GM19025 (cell line): ENCODE data around the gene BICC1.

Experiments
- ATAC-seq: cut with Tn5 transposase; IDR thresholded peaks from one replicate; pipeline ENCODE4 v1.9.1; 2021; ENCODE audit warnings: mild to moderate bottlenecking, low read depth, moderate library complexity; ENCODE audit not compliant: unreplicated experiment

BICC1 gene

GRCh38 chr10:58767652-58768051 lies 255.0 kb downstream of the BICC1 start:
- ATAC-seq = no peak

DNA sequence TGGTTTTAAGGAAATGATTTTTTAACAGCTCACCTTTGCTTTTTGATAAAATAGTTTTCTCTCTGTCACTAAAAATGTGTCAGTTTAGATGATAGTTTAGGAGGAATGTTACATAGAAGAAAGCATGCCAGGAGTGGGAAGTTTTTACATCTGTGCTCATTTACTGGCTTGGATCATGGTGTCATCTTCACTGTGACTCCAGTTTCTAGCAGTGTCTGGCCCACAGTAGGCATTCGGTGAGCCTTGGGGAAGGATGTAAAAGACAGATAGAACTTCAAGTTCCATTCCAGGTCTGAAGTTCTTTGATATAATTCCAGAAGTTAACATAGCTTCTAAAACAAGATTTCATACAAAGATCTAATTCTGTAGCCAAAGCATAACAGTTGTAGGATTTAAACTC lies 259.2 kb downstream of the BICC1 start:
- no peak for ATAC-seq

DNA sequence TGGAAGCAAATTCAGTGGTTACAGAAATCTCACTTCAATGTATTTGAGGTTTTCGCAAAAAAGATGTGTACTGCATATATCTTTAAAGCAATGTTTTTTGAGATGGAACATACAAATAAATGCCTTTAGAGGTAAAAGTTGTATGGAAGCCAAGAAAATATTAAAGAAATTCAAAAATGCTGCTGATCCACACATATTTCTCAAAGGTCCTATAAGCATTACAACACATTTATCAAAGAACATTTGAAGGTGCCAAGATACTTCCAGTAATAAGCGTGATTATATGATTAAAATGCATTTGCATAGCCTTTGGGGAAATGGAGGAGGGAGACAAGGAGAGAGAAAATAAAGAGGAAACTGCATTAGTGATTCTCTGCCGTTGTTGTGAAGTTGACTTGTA lies 260.1 kb downstream of the BICC1 start:
- ATAC-seq = no peak

- ATAC-seq = no peak
Measured at GRCh38 chr10:58773341-58773740, 260.7 kb downstream of the BICC1 start.

DNA sequence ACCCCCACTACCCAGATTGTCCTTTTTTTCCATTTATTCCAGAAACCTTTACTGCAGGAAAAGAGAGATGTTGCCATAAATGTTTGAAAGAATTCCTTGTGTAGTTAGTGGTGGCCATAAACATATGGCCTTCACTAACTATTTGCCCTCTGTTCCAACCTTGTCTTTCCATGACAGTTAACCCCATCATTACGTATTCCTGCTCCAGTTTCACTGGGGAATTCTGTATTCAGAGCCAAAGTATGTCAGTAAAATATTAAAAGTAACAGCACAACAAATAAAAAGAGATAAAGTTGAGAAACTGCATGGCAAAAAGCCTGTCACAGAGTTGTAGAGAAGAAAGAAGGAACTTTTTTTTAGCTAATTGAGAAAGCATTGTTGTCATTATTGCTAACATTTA lies 261.3 kb downstream of the BICC1 start:
- ATAC-seq = no peak

- ATAC-seq = no peak
Measured at GRCh38 chr10:58775960-58776567, 263.4 kb downstream of the BICC1 start.

DNA sequence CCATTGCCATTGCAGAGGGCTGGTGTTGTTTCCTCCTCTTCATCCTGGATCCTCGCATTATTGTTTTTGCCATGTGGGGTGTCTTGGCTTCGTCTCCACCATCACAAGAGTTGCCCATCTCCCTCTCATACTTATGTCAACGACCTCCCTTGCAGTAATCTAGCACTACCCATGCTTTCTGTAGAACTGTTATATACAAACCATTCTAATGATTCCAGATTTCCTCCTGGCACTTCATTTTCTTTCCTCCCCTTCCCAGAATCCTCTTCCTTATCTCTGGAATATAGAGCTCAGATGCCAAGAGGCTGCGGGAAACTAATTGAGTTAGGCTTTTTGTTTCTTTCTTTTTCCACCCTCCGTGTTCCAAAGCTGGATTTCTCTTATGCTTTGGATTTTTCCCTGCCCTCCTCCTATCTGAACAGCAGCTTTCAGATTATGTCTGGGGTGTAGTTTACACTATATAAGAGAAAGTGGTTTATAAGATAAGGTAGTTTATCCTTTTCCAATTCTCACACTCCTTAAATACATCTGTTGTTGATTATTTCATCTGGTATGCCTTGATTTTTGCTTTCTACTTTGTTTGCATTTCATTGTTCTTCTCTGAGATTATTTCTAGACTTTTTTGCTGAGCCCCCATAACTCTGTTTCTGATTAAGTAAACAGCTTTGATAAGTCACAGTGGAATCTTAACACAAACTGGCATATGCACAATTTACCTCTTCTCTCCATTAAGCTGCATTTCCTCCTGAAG lies 264.1 kb downstream of the BICC1 start:
- ATAC-seq = no peak

- no peak for ATAC-seq
Measured at GRCh38 chr10:58778966-58779365, 266.3 kb downstream of the BICC1 start.

- no peak for ATAC-seq
Measured at GRCh38 chr10:58779594-58779993, 266.9 kb downstream of the BICC1 start.

DNA sequence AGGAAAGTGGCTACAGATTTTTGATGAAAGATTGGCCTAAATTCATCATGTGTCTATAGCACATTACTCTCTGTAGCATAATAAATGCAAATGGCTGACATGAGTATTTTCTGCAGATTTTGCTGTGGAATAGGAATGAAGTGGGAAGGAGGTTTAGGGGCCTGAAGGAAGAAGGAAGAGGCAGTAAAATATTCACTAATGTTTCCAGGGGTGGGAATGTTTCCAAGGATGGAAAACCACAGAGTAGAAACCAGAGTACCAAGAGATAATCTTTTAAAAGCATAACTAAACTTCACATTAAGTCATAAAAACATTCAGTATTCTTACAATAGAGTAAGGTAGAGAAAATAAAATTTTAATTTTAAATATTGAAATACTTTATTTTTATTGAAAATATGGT lies 267.8 kb downstream of the BICC1 start:
- no peak for ATAC-seq

DNA sequence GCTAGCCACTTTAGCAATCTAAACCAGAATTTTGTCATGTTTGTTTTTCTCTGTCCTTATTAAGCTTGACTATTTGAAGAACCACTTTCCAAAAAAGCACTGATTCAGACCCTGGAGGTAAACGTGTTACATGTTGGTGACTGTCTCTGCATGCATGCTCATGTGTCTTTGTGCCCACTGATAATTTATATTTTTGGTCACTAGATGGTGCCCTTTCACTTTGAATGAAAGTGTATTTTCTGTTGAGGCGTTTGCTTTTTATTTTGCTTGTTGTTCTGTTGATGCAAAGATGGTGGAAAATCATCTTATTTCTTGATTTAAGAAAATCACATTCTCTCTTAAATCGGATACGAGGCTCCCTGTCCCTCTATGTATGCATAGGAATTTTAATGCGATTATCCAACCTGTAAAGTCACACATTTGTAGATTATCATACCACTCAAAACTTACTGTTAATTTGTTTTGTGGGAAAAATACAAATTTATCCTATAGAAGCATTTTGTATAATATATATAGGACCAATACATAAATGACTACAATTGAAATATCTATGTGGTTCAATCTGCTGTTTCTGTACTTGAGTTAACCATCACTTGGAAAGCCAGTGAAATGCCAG lies 269.3 kb downstream of the BICC1 start:
- ATAC-seq = no peak

- no peak for ATAC-seq
Measured at GRCh38 chr10:58782876-58783851, 270.5 kb downstream of the BICC1 start.

- ATAC-seq = no peak
Measured at GRCh38 chr10:58784361-58784760, 271.7 kb downstream of the BICC1 start.

- ATAC-seq = no peak
Measured at GRCh38 chr10:58785354-58785753, 272.7 kb downstream of the BICC1 start.

GRCh38 chr10:58791137-58791536 lies 278.5 kb downstream of the BICC1 start:
- ATAC-seq = no peak

DNA sequence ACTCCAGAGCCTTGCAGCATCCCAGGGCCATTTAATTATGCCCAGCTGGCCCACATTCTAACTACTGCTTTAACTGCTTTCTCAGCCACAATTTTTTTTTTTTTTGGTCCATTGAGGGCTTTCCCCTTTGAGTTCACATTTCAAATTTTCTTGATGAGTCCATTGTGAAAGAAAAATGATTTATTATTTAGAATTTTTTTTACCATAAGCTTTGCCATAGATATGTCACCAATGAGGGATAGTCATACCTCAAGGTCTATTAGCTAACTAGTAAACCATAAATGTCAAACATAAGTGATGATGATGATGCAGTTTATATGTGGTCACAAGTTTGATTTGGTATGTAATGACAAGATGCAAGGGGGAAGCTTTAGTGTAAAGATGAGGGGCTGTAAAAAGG lies 282.9 kb downstream of the BICC1 start:
- no peak for ATAC-seq

GRCh38 chr10:58796242-58796641 lies 283.6 kb downstream of the BICC1 start:
- no peak for ATAC-seq

DNA sequence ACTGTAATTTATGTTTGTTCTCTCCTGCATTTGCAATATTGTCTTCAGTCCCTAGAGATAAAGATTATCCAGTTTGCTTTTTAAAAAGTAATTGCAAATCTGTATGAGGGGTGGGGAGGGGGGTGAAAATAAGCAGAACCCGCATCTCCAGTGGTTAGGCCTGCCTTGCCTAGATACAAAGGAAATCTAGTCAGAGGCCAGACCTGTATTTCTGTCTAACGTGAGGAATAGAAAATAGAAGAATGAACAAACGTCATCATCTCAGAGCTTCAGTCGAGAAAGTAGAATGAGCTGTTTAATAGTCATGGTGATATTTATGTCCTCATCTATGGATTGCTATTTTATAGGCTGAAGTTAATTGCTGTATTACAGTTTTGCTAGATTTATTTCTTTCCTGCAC lies 284.2 kb downstream of the BICC1 start:
- ATAC-seq = no peak

DNA sequence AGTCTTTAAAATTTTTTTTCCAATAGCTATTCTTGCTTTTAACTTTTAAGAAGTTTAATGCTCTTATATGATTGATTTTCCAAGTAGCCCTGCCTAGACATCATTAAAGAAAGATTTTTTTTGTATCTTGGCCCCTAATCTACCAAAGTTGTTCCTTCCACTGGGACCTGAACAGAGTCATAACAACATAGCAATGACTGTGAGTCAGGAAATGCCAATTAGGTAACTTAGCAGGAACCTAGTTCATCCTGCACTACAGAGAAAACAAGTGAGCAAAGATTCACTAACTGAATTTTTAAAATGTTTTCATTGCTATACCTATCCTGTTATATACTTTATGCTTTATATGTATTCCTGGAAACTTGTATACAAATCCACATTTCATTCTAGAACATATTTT lies 284.7 kb downstream of the BICC1 start:
- ATAC-seq = no peak

GRCh38 chr10:58802047-58802446 lies 289.4 kb downstream of the BICC1 start:
- ATAC-seq = no peak

GRCh38 chr10:58806323-58806722 lies 293.7 kb downstream of the BICC1 start:
- ATAC-seq = no peak
